Effector memory CD4-positive, alpha-beta T cell (primary cell): Measurements from ENCODE around the gene OR2C3.
"Not testable (repeated sequence)": the region's sequence is repeated elsewhere in the genome, so short reads cannot be mapped to it uniquely, and the experiment has no call there.

Experiments
- DNase-seq, 3 donors: peaks; one replicate each; pipeline ENCODE4 v3.0.0-alpha.2; 2020
- H3K27ac ChIP-seq: 2 replicates; pipeline ENCODE4 v1.7.0; 2013; ENCODE audit warnings: mild to moderate bottlenecking, low read length, moderate library complexity; ENCODE audit not compliant: insufficient read depth, poor library complexity, severe bottlenecking
- H3K27me3 ChIP-seq: replicated peaks from 2 replicates; pipeline ENCODE4 v1.7.0; 2013; ENCODE audit warnings: mild to moderate bottlenecking, low read length; ENCODE audit not compliant: insufficient read depth, control insufficient read depth, poor library complexity, severe bottlenecking
- H3K36me3 ChIP-seq: 2 replicates; pipeline ENCODE4 v1.7.0; 2013; ENCODE audit warnings: mild to moderate bottlenecking, low read length, moderate library complexity; ENCODE audit not compliant: control insufficient read depth, insufficient read depth
- H3K4me1 ChIP-seq: 2 replicates; pipeline ENCODE4 v1.7.0; 2013; ENCODE audit warnings: low read length, mild to moderate bottlenecking; ENCODE audit not compliant: control insufficient read depth, insufficient read depth, poor library complexity, severe bottlenecking
- H3K4me3 ChIP-seq: 2 replicates; pipeline ENCODE4 v1.7.0; 2013; ENCODE audit warnings: low read length, low read depth, mild to moderate bottlenecking; ENCODE audit not compliant: insufficient read depth, poor library complexity, severe bottlenecking
- H3K9me3 ChIP-seq: 2 replicates; pipeline ENCODE4 v1.7.0; 2013; ENCODE audit warnings: mild to moderate bottlenecking, low read length, moderate library complexity; ENCODE audit not compliant: control insufficient read depth

OR2C3 gene

DNA sequence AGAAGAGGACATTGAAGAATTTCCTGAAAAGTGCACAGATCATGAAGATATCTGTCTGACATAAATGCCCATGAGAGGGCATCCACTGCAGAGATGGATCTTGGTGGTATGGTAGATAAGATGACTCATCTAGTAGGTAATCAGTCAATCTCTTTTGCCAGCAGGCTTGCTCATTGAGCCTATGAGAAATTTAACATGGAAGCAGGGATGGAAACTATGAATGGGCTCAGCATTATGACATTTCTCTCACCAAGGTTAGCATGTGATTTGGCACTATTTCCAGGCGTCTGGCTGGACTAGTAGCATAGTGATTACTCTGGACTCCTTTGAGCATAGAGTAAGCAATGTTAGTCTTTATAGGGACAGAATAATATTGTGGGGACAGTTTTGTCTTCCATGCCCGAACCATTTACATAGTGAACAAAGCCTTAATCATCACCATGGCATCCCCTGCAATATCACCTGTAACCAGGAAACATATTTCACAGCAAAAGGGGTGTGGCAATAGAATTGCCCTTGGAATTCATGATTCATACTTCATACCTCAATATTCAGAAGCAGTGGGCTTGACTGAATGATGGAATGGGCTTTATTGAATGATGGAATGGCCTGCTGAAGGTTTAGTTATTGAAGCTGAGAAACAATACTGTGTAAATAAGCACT is 7.3 kb downstream of the OR2C3 start:
- H3K27me3 ChIP-seq: peaks cover 5% of the 10 kb centered on the region
- H3K4me3 ChIP-seq: no peak overlapping the region
- no peaks in the 10 kb centered on the region for H3K9me3 ChIP-seq
- H3K36me3 ChIP-seq: no peaks in the 10 kb centered on the region
- H3K4me1 ChIP-seq: no peaks in the 10 kb centered on the region
- no peak for DNase-seq
- no peak overlapping the region for H3K27ac ChIP-seq

DNA sequence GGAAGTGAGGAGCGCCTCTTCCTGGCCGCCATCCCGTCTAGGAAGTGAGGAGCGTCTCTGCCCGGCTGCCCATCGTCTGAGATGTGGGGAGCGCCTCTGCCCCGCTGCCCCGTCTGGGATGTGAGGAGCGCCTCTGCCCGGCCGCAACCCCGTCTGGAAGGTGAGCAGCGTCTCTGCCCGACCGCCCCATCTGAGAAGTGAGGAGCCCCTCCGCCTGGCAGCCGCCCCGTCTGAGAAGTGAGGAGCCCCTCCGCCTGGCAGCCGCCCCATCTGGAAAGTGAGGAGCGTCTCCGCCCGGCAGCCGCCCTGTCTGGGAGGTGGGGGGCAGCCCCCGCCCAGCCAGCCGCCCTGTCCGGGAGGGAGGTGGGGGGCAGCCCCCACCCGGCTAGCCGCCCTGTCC is 14.4 kb downstream of the OR2C3 start:
- not testable (repeated sequence) for DNase-seq, H3K27ac ChIP-seq, H3K36me3 ChIP-seq, H3K4me1 ChIP-seq, H3K27me3 ChIP-seq, H3K9me3 ChIP-seq, H3K4me3 ChIP-seq

DNA sequence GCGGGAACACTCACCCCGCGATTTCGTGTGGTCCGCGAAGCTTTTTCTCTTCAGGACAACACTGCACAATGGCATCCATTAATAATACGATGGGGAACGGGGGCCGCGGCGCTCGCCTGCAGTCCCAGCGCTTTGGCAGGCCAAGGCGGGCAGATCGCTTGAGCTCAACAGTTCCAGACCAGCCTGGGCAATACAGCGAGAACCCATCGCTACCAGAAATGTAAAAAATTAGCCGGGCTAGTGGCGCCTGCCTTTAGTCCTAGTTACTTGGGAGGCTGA is 17.7 kb downstream of the OR2C3 start:
- H3K4me1 ChIP-seq: no peaks in the 10 kb centered on the region
- H3K27ac ChIP-seq: no peak overlapping the region
- H3K4me3 ChIP-seq: no peak overlapping the region
- DNase-seq: no peak
- no peaks in the 10 kb centered on the region for H3K36me3 ChIP-seq
- no peaks in the 10 kb centered on the region for H3K27me3 ChIP-seq
- no peaks in the 10 kb centered on the region for H3K9me3 ChIP-seq

DNA sequence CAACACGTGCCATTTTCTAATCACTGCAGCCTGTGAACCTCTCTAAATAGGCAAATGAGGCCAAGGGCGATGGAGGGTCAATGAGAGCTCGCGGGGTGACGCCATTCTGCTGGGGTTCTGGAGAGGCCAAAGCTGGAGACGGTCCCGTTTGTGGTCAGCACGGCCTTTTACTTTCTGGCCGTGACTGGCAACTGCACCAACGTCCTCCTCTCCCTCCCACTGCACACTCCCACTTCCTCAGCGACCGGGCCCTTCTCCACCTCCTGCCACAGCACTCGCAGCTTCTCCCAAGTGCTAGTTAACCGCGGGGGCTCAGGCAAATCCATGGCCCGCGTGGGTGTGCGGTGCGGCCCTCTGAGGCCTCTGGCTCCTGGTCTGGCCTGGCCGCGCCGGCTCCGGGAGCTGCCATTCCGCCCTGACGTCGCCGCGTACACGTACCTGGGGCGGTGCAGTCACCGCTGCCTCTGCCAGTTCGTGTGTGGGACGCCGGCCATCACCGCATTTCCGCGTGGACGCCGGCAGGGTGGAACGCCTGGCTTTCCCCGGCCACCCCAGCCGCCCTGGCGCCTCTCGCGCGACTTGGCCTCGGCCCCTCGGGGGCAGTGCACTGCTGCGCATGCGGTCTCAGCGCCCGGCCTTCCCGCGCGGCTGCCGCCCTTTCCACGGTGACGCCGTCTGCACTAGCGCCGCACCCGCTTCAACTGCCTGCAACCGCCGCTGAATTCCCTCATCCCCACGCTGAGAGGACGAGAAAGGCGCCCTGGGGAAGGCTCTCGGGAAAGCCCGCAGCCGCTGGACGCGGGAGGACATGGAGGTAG is 18.2 kb downstream of the OR2C3 start:
- no peaks in the 10 kb centered on the region for H3K4me1 ChIP-seq
- no peak for DNase-seq
- H3K27ac ChIP-seq: no peak overlapping the region
- H3K36me3 ChIP-seq: no peaks in the 10 kb centered on the region
- H3K9me3 ChIP-seq: no peaks in the 10 kb centered on the region
- no peaks in the 10 kb centered on the region for H3K27me3 ChIP-seq
- no peak overlapping the region for H3K4me3 ChIP-seq

DNA sequence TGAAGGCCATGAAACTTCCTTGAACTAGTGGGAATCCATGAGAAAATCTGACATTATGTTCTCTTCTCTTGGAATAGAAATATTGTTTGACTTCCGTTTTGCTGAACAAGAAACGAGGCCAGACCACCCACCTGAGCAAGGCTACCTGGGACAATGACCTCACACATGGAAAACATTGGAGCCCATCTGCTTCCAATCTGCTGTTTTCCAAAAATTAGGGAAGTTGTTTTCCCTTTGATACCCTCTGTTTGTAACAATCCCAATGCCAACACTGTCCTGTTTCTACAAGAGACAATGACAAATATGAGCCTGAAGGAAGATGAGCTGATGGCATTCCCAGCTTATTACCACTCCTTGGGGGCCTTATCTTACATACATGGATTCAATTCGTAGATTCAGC is 29.4 kb downstream of the OR2C3 start:
- Histone ChIP-seq H3K36me3 (no peaks in the 10 kb centered on the region), H3K4me1 (no peaks in the 10 kb centered on the region), H3K27ac (no peak overlapping the region), H3K27me3 (no peaks in the 10 kb centered on the region), H3K4me3 (no peak overlapping the region), H3K9me3 (no peaks in the 10 kb centered on the region)
- DNase-seq: no peak

DNA sequence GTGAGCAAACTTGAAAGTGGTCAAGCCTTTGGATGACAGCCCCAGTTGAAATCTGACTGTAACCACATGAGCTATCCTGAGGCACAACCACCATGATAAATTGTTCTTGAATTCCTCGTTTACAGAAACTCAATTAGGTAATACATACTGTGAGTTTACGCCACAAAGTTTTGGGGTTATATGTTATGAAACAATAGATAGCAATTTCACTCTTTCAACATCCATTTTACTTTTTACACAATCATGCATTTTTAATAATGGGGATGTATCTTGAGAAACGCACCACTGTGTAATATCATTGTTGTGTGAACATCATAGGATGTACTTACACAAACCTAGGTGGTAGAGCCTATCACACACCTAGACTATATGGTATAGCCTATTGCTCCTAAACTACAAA is 35.4 kb downstream of the OR2C3 start:
- H3K4me3 ChIP-seq: no peak overlapping the region
- no peaks in the 10 kb centered on the region for H3K9me3 ChIP-seq
- H3K27me3 ChIP-seq: no peaks in the 10 kb centered on the region
- H3K27ac ChIP-seq: no peak overlapping the region
- DNase-seq: no peak
- no peaks in the 10 kb centered on the region for H3K4me1 ChIP-seq
- no peaks in the 10 kb centered on the region for H3K36me3 ChIP-seq

DNA sequence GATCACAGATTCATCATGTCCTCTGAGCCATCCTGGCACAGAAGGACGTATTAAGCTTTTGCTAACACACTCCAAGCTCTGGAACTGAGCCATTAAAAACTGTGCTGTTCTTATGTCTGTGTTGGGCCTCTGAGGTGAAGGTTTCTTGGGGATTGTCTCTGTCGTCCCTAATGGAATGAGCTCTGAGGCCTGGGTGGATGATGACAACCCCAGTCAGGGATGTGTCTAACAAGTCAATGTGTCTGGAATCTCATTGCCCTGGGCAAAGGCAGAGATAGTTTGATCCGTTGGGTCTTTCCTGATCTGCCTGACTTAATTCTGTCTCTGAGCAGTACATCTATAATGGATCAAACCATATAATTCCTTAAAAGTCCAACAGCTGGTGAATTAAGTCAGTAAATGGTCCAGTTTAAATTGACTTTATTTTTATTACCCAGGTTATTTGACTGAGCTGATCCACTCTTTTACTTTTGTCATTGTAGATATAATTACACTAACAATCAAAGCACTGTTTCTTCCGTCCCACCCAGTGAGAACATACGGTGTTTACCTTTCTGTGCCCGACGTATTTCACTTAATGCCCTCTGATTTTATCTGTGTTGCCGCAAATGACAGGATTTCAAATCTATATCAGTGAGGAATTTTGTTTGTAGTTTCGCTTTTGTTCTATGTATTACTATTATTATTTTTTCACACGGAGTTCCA is 39.5 kb downstream of the OR2C3 start:
- H3K4me1 ChIP-seq: no peaks in the 10 kb centered on the region
- no peaks in the 10 kb centered on the region for H3K36me3 ChIP-seq
- H3K4me3 ChIP-seq: no peak overlapping the region
- no peak overlapping the region for H3K27ac ChIP-seq
- H3K9me3 ChIP-seq: no peaks in the 10 kb centered on the region
- no peaks in the 10 kb centered on the region for H3K27me3 ChIP-seq
- no peak for DNase-seq

DNA sequence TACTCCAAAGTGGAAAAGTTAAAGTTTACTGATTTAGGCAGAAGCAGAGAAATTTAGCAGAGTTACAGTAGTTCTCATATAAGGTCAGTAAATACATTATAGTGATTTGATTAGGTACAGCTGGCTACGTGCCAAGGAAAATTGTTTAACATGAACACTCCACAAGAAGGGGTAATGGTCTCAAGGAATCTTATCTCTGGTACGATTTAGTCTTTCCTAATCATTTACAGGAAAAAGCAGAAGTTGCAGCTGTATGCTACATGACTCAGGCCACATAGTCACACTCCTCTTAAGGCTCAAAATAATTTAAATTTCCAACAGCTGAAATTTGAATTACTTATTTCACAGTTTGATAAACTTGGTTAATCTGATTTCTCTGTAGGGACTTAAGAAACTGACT is 41.5 kb downstream of the OR2C3 start:
- Histone ChIP-seq H3K4me1 (no peaks in the 10 kb centered on the region), H3K4me3 (no peak overlapping the region), H3K27ac (no peak overlapping the region), H3K27me3 (no peaks in the 10 kb centered on the region), H3K9me3 (no peaks in the 10 kb centered on the region), H3K36me3 (no peaks in the 10 kb centered on the region)
- DNase-seq: no peak

DNA sequence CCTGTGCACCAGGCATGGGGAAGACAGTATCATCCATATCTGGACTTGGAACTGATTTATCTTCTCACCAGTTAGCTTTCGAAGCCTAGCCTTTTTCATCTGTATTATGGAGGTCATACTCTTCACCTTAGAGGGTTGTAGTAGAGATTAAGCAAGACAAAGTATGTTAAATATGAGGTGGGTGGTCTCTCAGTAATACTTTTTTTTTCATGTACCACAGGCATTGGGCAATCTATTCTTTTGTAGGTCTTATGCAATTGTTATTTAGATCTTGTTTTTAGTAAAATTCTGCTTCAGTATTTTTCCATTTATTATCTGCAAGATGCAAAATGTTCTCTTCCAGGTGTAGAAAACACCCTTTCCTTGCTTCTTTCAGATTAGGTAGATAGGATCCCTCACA is 43.1 kb downstream of the OR2C3 start:
- H3K4me1 ChIP-seq: no peaks in the 10 kb centered on the region
- no peaks in the 10 kb centered on the region for H3K9me3 ChIP-seq
- no peak overlapping the region for H3K4me3 ChIP-seq
- no peaks in the 10 kb centered on the region for H3K36me3 ChIP-seq
- H3K27ac ChIP-seq: no peak overlapping the region
- no peak for DNase-seq
- no peaks in the 10 kb centered on the region for H3K27me3 ChIP-seq

DNA sequence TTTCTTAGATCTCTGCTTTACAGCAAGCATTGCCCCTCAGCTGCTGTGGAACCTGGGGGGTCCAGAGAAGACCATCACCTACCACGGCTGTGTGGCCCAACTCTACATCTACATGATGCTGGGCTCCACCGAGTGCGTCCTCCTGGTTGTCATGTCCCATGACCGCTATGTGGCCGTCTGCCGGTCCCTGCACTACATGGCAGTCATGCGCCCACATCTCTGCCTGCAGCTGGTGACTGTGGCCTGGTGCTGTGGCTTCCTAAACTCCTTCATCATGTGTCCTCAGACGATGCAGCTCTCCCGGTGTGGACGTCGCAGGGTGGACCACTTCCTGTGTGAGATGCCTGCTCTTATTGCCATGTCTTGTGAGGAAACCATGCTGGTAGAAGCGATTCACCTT is 44.9 kb downstream of the OR2C3 start:
- no peak for DNase-seq
- Histone ChIP-seq H3K9me3 (no peaks in the 10 kb centered on the region), H3K27ac (no peak overlapping the region), H3K4me1 (no peaks in the 10 kb centered on the region), H3K36me3 (no peaks in the 10 kb centered on the region), H3K27me3 (no peaks in the 10 kb centered on the region), H3K4me3 (no peak overlapping the region)
